IMR-90 (cell line): ENCODE results near the gene SYNE3. TPM values are rescaled to one million over a fixed set of nuclear protein-coding genes. Genes with fewer than 3 reads are reported as not detected.

Source experiments
- ATAC-seq: fragments of 200-7000 bp; cut with Tn5 transposase; 2 replicates; pipeline ENCODE4 v1.9.1; 2020; ENCODE audit warnings: low read depth, mild to moderate bottlenecking, moderate library complexity
- BruUV-seq: library from RNA; stranded (reverse); fragments of 400-500 nt; replicated peaks from 2 replicates; lab custom pipeline; 2021; lab: Mats Ljungman, UMichigan
- CTCF ChIA-PET: fragments of 300-600 bp; formaldehyde crosslinking; extraction: SDS; loops from one replicate; lab custom pipeline; 2021; ENCODE audit warnings: antibody characterized with exemption; lab: Yijun Ruan, JAX
- POLR2A ChIA-PET: fragments of 300-600 bp; sonication (Branson Sonifier 250); formaldehyde crosslinking; loops from one replicate; lab custom pipeline; 2022; ENCODE audit warnings: antibody characterized with exemption; ENCODE audit not compliant: unreplicated experiment; lab: Charles Lee
- DNase-seq: peaks from one replicate; pipeline ENCODE4 v3.0.0; 2013
- H2AFZ ChIP-seq: replicated peaks from 2 replicates; pipeline ENCODE3; 2013; ENCODE audit warnings: low read length, mild to moderate bottlenecking; ENCODE audit not compliant: poor library complexity
- H2AK5ac ChIP-seq: 2 replicates; pipeline ENCODE4 v1.6.1; 2013; ENCODE audit warnings: low read depth, low read length, inconsistent platforms
- H2AK9ac ChIP-seq: replicated peaks from 2 replicates; pipeline ENCODE3; 2013; ENCODE audit warnings: mild to moderate bottlenecking, low read depth, low read length, moderate library complexity; ENCODE audit not compliant: poor library complexity
- H2BK120ac ChIP-seq: 2 replicates; pipeline ENCODE4 v1.6.1; 2013; ENCODE audit warnings: low read depth, low read length, inconsistent platforms
- H2BK15ac ChIP-seq: 3 replicates; pipeline ENCODE4 v1.6.1; 2013; ENCODE audit warnings: low read depth, low read length, inconsistent platforms
- H2BK20ac ChIP-seq: 2 replicates; pipeline ENCODE4 v1.6.1; 2013; ENCODE audit warnings: low read depth, mild to moderate bottlenecking, inconsistent platforms, low read length, moderate library complexity
- H2BK5ac ChIP-seq: 2 replicates; pipeline ENCODE4 v1.6.1; 2013; ENCODE audit warnings: mild to moderate bottlenecking, low read depth, low read length, inconsistent platforms; ENCODE audit not compliant: poor library complexity, severe bottlenecking
- H3K14ac ChIP-seq: replicated peaks from 2 replicates; pipeline ENCODE4 v1.6.1; 2013; ENCODE audit warnings: low read depth, low read length, inconsistent platforms
- H3K18ac ChIP-seq: 2 replicates; pipeline ENCODE4 v1.6.1; 2013; ENCODE audit warnings: low read depth, low read length, control low read depth
- H3K23ac ChIP-seq: 2 replicates; pipeline ENCODE4 v1.6.1; 2013; ENCODE audit warnings: low read depth, low read length, inconsistent platforms
- H3K27ac ChIP-seq: 2 replicates; pipeline ENCODE4 v1.5.1; 2013; ENCODE audit warnings: mild to moderate bottlenecking, control low read depth, low read length; ENCODE audit not compliant: insufficient read depth
- H3K27me3 ChIP-seq: 2 replicates; pipeline ENCODE4 v1.6.1; 2013; ENCODE audit warnings: low read length; ENCODE audit not compliant: control insufficient read depth, insufficient read depth
- H3K36me3 ChIP-seq: 2 replicates; pipeline ENCODE4 v1.6.1; 2013; ENCODE audit warnings: low read length, mixed read lengths; ENCODE audit not compliant: control insufficient read depth, insufficient read depth
- H3K4ac ChIP-seq: 2 replicates; pipeline ENCODE4 v1.6.1; 2013; ENCODE audit warnings: low read depth, low read length, inconsistent platforms
- H3K4me1 ChIP-seq: 2 replicates; pipeline ENCODE4 v1.6.1; 2013; ENCODE audit warnings: low read length, mixed read lengths; ENCODE audit not compliant: control insufficient read depth, insufficient read depth
- H3K4me2 ChIP-seq: 2 replicates; pipeline ENCODE4 v1.6.1; 2013; ENCODE audit warnings: low read depth, mild to moderate bottlenecking, control low read depth, low read length, moderate library complexity
- H3K4me3 ChIP-seq: 2 replicates; pipeline ENCODE4 v1.5.1; 2013; ENCODE audit warnings: low read depth, mild to moderate bottlenecking, control low read depth, low read length, moderate library complexity; ENCODE audit not compliant: insufficient read depth
- H3K56ac ChIP-seq: 2 replicates; pipeline ENCODE4 v1.6.1; 2013; ENCODE audit warnings: low read length, inconsistent platforms; ENCODE audit not compliant: insufficient read depth; ENCODE audit errors: extremely low read depth
- H3K79me1 ChIP-seq, 2 experiments: 2 replicates each; pipeline ENCODE4 v1.6.1; 2013; ENCODE audit warnings: low read length in 2 of 2, inconsistent platforms in 1 of 2, low read depth in 1 of 2
- H3K9ac ChIP-seq: 2 replicates; pipeline ENCODE4 v1.6.1; 2013; ENCODE audit warnings: low read depth, low read length, control low read depth
- H3K9me1 ChIP-seq: 2 replicates; pipeline ENCODE4 v1.6.1; 2013; ENCODE audit warnings: low read length, inconsistent platforms; ENCODE audit not compliant: insufficient read depth
- H3K9me3 ChIP-seq: 2 replicates; pipeline ENCODE4 v1.6.1; 2013; ENCODE audit warnings: low read length; ENCODE audit not compliant: control insufficient read depth, insufficient read depth
- H4K20me1 ChIP-seq: 2 replicates; pipeline ENCODE4 v1.6.1; 2013; ENCODE audit warnings: low read length, inconsistent platforms; ENCODE audit not compliant: insufficient read depth
- H4K5ac ChIP-seq: 2 replicates; pipeline ENCODE4 v1.6.1; 2013; ENCODE audit warnings: mild to moderate bottlenecking, low read depth, low read length, control low read depth
- H4K8ac ChIP-seq, 2 experiments: 2 replicates each; pipeline ENCODE4 v1.6.1; 2013; ENCODE audit warnings: low read depth in 2 of 2, low read length in 2 of 2, control low read depth in 1 of 2, inconsistent platforms in 1 of 2
- H4K91ac ChIP-seq: 2 replicates; pipeline ENCODE4 v1.6.1; 2013; ENCODE audit warnings: low read depth, low read length, inconsistent platforms; ENCODE audit not compliant: insufficient read depth
- BHLHE40 ChIP-seq: fragments of 150-350 bp; IDR thresholded peaks from 2 replicates; pipeline ENCODE4 v1.6.1; 2016; ENCODE audit warnings: mild to moderate bottlenecking, low read depth, low read length
- MXI1 ChIP-seq: IDR thresholded peaks from 2 replicates; pipeline ENCODE4 v1.6.1; 2012; ENCODE audit warnings: low read depth, mild to moderate bottlenecking, low read length, moderate library complexity, borderline replicate concordance
- WGBS, 2 experiments: methylation state at CpG; one replicate each; pipeline versions ENCODE4 v1.1.5 to v1.1.7; 2013; ENCODE audit warnings: missing lambda C conversion rate in 2 of 2; ENCODE audit not compliant: insufficient read length in 1 of 2; ENCODE audit errors: extremely low coverage in 2 of 2; 5-methylcytosine and 5-hydroxymethylcytosine counted together
- dilution Hi-C: fragments of 300-500 bp; cut with HindIII; formaldehyde crosslinking; loops from one replicate; pipeline ENCODE4 v1.14.3; 2018; ENCODE audit warnings: low sequenced_read_pairs; ENCODE audit not compliant: unreplicated experiment
- in situ Hi-C: fragments of 300-500 bp; cut with MboI; formaldehyde crosslinking; loops from 3 replicates; pipeline ENCODE4 v1.14.3; 2019; ENCODE audit warnings: low sequenced_read_pairs, inconsistent platforms, mixed read lengths
- intact Hi-C: fragments of 100-400 bp; cut with micrococcal nuclease; formaldehyde crosslinking; loops from 2 replicates; pipeline ENCODE4 v1.10.0; 2022
- polyA plus RNA-seq, 3 experiments: library from polyadenylated mRNA; depleted of rRNA; stranded (reverse); fragments of >200 nt; gene quantifications; 2 replicates each; pipeline ENCODE4 v1.2.3, GENCODE V29; 2012; ENCODE audit warnings: low replicate concordance in 1 of 3
- total RNA-seq: library from RNA; depleted of rRNA; stranded (reverse); fragments of >200 nt; gene quantifications from 2 replicates; pipeline ENCODE4 v1.2.3, GENCODE V29; 2012

SYNE3 gene
- total and polyA plus RNA-seq, 2 of the 4 experiments (the other 2 are of a cell fraction): 2.9 to 5.0 TPM

DNA sequence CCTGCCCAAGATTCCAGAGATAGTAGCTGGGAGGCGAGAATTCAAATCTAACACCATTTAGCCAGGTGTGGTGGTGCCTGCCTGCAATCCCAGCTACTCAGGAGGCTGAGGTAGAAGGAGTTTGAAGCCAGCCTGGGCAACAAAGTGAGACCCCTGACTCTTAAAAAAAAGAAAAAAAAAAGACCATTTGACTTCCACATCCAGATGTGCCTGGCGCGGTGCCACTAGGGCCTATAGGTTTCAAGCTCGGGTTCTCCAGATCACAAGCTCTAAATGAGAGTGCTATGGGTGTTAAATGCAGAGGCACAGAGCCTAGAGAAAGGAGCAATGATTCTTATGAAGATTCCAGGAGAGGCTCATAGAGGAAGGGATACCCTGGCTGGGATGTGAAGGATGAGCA lies 22.5 kb downstream of the SYNE3 start:
- Histone ChIP-seq H3K18ac (no peak overlapping the region), H2BK120ac (no peak overlapping the region), H3K27me3 (no peaks in the 10 kb centered on the region), H4K20me1 (peaks cover 5% of the 10 kb centered on the region; the same call in 1 of the 2 replicates), H2BK5ac (no peak overlapping the region), H3K4me3 (no peak overlapping the region), H3K9me3 (no peaks in the 10 kb centered on the region), H2BK15ac (no peak overlapping the region), H2AFZ (no peak overlapping the region), H3K4me2 (no peak overlapping the region), H3K14ac (no peak overlapping the region), H4K5ac (no peak overlapping the region), H3K23ac (no peak overlapping the region), H3K79me1 (peaks cover 10 to 67% of the 10 kb centered on the region in 2 experiments; a peak in 3 of 4 replicates), H3K9ac (no peak overlapping the region), H3K9me1 (peaks cover 20% of the 10 kb centered on the region), H4K8ac (no peak overlapping the region), H2AK5ac (no peak overlapping the region), H3K36me3 (no peaks in the 10 kb centered on the region), H3K56ac (no peak overlapping the region), H3K27ac (no peak overlapping the region), H3K4me1 (peaks cover 18% of the 10 kb centered on the region), H2BK20ac (no peak overlapping the region), H4K91ac (no peak overlapping the region), H3K4ac (no peak overlapping the region), H2AK9ac (no peak overlapping the region)
- dilution Hi-C loops: no loop called here
- WGBS, 2 experiments: no CpG with 5 or more reads among the region's 4 CpGs
- in situ Hi-C loops: no loop called here
- no peak for TF ChIP-seq MXI1
- TF ChIP-seq BHLHE40: no peak
- ATAC-seq: no peak
- no peak for DNase-seq
- intact Hi-C loops: no loop called here
- no TSS peak for BruUV-seq
- ChIA-PET POLR2A (no interaction called here), CTCF (interaction anchor here (1.0 kb wide), 1 partner anchor 11 kb away, joined by 3 read pairs; no protein-coding TSS in a partner anchor)
